ENCODE data around the gene BRD1. TPM values are rescaled to one million over a fixed set of nuclear protein-coding genes. Genes with fewer than 3 reads are reported as not detected.

BRD1 gene
- total and polyA plus RNA-seq, 7 donors = 12.6 to 52.6 (median 31.1) TPM

DNA sequence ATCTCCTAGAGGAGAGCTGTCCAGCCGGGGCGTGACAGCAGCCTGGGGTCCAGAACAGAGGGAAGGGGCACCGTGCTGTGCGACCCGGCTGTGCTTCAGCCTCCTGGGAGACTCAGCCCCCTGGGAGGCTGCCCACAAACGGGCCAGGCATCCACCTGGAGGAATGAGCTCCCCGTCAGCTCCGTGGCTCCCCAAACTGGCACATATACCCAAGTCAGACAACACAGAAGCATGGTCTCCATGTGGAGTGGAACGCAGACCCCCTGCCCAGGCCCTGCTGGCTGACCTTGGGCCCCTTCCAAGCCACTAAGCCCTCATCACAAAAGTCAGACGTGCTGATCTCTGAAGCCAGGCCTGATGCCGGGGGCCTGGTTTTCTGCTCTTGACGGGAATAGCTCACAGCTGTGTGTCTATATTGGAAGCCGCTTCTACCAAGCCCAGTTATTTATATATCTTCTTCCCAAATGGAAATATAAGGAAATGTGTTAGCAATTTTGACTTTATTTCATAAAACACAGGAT is 91.7 kb downstream of the BRD1 start:
- DNase-seq = no peak
- H3K4me1 ChIP-seq = no peaks in the 10 kb centered on the region
- H3K36me3 ChIP-seq = no peaks in the 10 kb centered on the region
- intact Hi-C loops (cut with DNase I) = no loop called here
- H3K27ac ChIP-seq = no peak overlapping the region
- peaks cover 0 to 2% (median 0%) of the 10 kb centered on the region in 4 donors for H3K9me3 ChIP-seq
- H3K27me3 ChIP-seq = peaks cover 0 to 48% (median 19%) of the 10 kb centered on the region in 3 donors
- TF ChIP-seq POLR2AphosphoS5 (IDR thresholded peaks at IDR 0.05) (no peak), EP300 (IDR thresholded peaks at IDR 0.05) (no peak), POLR2A (IDR thresholded peaks at IDR 0.05) (no peak)
- TF ChIP-seq, protein P1, sequence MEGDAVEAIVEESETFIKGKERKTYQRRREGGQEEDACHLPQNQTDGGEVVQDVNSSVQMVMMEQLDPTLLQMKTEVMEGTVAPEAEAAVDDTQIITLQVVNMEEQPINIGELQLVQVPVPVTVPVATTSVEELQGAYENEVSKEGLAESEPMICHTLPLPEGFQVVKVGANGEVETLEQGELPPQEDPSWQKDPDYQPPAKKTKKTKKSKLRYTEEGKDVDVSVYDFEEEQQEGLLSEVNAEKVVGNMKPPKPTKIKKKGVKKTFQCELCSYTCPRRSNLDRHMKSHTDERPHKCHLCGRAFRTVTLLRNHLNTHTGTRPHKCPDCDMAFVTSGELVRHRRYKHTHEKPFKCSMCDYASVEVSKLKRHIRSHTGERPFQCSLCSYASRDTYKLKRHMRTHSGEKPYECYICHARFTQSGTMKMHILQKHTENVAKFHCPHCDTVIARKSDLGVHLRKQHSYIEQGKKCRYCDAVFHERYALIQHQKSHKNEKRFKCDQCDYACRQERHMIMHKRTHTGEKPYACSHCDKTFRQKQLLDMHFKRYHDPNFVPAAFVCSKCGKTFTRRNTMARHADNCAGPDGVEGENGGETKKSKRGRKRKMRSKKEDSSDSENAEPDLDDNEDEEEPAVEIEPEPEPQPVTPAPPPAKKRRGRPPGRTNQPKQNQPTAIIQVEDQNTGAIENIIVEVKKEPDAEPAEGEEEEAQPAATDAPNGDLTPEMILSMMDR (IDR thresholded peaks at IDR 0.05) = no peak
- H3K4me3 ChIP-seq = no peak overlapping the region
- 66 to 70% methylated on average over 13 of the region's 13 CpGs for WGBS, 2 donors

DNA sequence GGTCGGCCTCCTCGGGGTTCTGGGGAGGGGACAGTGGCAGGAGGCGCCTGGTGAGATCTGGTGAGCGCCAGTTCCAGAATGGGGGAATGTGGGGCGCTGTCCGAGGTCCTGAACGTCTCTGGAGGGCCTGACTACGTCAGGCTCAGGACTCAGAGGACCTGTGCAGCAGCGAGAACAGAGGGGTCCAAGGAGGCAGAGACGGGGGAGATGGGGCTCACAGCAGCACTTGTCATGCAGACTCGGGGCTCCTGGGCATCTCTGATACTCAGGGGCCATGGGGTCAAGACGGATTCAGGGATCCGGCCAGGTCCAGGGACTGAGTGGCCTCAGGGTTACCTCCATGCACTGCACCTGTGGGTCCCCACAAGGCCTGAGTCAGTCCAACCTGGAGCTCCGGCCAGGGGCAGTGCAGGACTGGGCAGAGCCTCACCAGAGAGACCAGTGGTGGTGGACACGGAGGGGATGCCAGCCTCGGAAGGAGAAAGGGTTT is 92.2 kb downstream of the BRD1 start:
- intact Hi-C loops (cut with DNase I) = no loop called here
- TF ChIP-seq POLR2A (IDR thresholded peaks at IDR 0.05) (no peak), EP300 (IDR thresholded peaks at IDR 0.05) (no peak), POLR2AphosphoS5 (IDR thresholded peaks at IDR 0.05) (no peak)
- TF ChIP-seq, protein P1 (IDR thresholded peaks at IDR 0.05) = no peak

DNA sequence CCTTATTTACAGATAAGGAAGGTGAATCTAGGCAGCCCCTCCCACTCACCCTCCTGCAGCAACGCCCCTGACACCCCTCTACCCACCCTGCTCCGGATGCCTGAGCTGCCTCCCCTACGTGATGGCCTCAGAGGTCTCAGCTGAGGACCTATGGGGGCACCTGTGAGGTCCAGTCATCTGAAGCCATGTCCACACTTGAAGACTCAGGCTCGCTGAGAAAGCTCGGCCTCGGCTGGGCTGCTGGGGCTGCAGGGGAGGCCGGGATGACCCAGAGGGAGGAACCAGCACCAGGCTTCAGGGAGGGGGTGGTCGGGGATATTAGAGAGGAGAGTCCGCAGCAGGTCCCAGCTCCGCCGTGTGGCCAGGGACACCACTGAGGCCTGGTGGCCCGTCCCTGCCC is 92.8 kb downstream of the BRD1 start:
- no peaks in the 10 kb centered on the region for H3K4me1 ChIP-seq
- WGBS, 2 donors = 84 to 86% methylated on average over 12 of the region's 12 CpGs
- DNase-seq = no peak
- no peak overlapping the region for H3K4me3 ChIP-seq
- intact Hi-C loops (cut with DNase I) = no loop called here
- no peaks in the 10 kb centered on the region for H3K36me3 ChIP-seq
- TF ChIP-seq POLR2AphosphoS5 (IDR thresholded peaks at IDR 0.05) (no peak), POLR2A (IDR thresholded peaks at IDR 0.05) (no peak), EP300 (IDR thresholded peaks at IDR 0.05) (no peak)
- TF ChIP-seq, protein P1 (IDR thresholded peaks at IDR 0.05) = no peak
- H3K27me3 ChIP-seq = peaks cover 0 to 50% (median 19%) of the 10 kb centered on the region in 3 donors
- peaks cover 0 to 2% (median 0%) of the 10 kb centered on the region in 4 donors for H3K9me3 ChIP-seq
- H3K27ac ChIP-seq = no peak overlapping the region

More for the DNA sequence above, 92.2 kb downstream of the BRD1 start:
- H3K9me3 ChIP-seq = peaks cover 0 to 2% (median 0%) of the 10 kb centered on the region in 4 donors
- H3K4me3 ChIP-seq = no peak overlapping the region
- H3K4me1 ChIP-seq = no peaks in the 10 kb centered on the region
- WGBS, 2 donors = 38 to 43% methylated on average over 16 of the region's 16 CpGs
- peak; percentile 47 for DNase-seq
- peaks cover 0 to 48% (median 19%) of the 10 kb centered on the region in 3 donors for H3K27me3 ChIP-seq
- H3K36me3 ChIP-seq = no peaks in the 10 kb centered on the region
- H3K27ac ChIP-seq = no peak overlapping the region

DNA sequence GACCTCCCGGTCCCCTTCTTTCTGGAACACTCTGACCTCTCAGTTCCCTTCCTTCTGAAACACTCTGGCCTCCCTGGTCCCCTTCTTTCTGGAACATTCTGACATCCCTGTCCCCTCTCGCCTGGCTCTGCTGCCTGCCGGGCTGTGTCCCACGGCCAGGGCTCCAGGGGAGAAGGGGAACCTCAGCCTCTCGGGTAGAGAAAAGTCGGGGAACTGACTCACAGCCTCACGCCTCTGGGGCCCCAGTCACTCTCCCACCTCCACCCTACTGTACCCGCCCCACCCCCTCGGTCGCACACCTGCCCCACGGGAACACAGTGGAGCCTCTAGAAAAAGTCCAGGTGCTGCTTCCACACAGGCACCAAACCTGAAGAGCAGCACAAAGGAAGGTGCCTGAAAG is 93.3 kb downstream of the BRD1 start:
- Histone ChIP-seq H3K36me3 (no peaks in the 10 kb centered on the region), H3K27ac (no peak overlapping the region), H3K27me3 (peaks cover 0 to 55% (median 19%) of the 10 kb centered on the region in 3 donors), H3K4me3 (no peak overlapping the region), H3K4me1 (no peaks in the 10 kb centered on the region), H3K9me3 (peaks cover 0 to 2% (median 0%) of the 10 kb centered on the region in 4 donors)
- intact Hi-C loops (cut with DNase I) = no loop called here
- 78 to 85% methylated on average over 11 of the region's 11 CpGs for WGBS, 2 donors
- no peak for DNase-seq
- no peak for TF ChIP-seq POLR2A (IDR thresholded peaks at IDR 0.05)
- no peak for TF ChIP-seq POLR2AphosphoS5 (IDR thresholded peaks at IDR 0.05)
- TF ChIP-seq EP300 (IDR thresholded peaks at IDR 0.05) = no peak
- TF ChIP-seq, protein P1 (IDR thresholded peaks at IDR 0.05) = no peak

All from sigmoid colon (tissue), 7 donors.